Stomach (tissue), 9 donors: ENCODE data around the gene GAMT. TPM values are rescaled to one million over a fixed set of nuclear protein-coding genes. Genes with fewer than 3 reads are reported as not detected.

Experiments
- DNase-seq, 2 donors: peaks; one replicate each; pipeline versions ENCODE4 v3.0.0 to v3.0.0-alpha.2; 2013 to 2019
- H3K27ac ChIP-seq, 5 donors: fragments of 200-600 bp in 4 of 5; sonication (generic) in 4 of 5; one replicate each; pipeline ENCODE4 v1.5.1; 2013 to 2019; ENCODE audit warnings: mild to moderate bottlenecking in 1 of 5, moderate library complexity in 1 of 5
- H3K27me3 ChIP-seq, 3 donors: fragments of 200-600 bp; sonication (generic); one replicate each; pipeline ENCODE4 v1.5.1; 2017 to 2019; ENCODE audit warnings: mixed run types in 1 of 3
- H3K36me3 ChIP-seq, 4 donors: fragments of 200-600 bp; sonication (generic); 1 replicate in 3 of 4; 2 replicates in 1 of 4; pipeline ENCODE4 v1.5.1; 2016 to 2019
- H3K4me1 ChIP-seq, 4 donors: fragments of 200-600 bp; sonication (generic); one replicate each; pipeline ENCODE4 v1.5.1; 2016 to 2019
- H3K4me3 ChIP-seq, 4 donors: fragments of 200-600 bp; sonication (generic) in 3 of 4; one replicate each; pipeline ENCODE4 v1.5.1; 2016 to 2019; ENCODE audit warnings: mild to moderate bottlenecking in 1 of 4
- H3K9me3 ChIP-seq, 4 donors: fragments of 200-600 bp; sonication (generic); one replicate each; pipeline ENCODE4 v1.5.1; 2016 to 2019
- EP300 ChIP-seq: sonication (generic); formaldehyde crosslinking; IDR thresholded peaks from one replicate; pipeline ENCODE4 v1.6.1; 2017; ENCODE audit warnings: antibody characterized with exemption
- POLR2A ChIP-seq, 4 donors: fragments of 450-650 bp; IDR thresholded peaks; one replicate each; pipeline ENCODE4 v1.6.1; 2016; ENCODE audit warnings: antibody characterized with exemption in 4 of 4, control low read depth in 2 of 4, mild to moderate bottlenecking in 1 of 4, moderate library complexity in 1 of 4
- POLR2AphosphoS5 ChIP-seq, 3 donors: sonication (generic); formaldehyde crosslinking; IDR thresholded peaks; one replicate each; pipeline ENCODE4 v1.6.1; 2016; ENCODE audit warnings: antibody characterized with exemption in 3 of 3
- WGBS, 5 donors: extraction: QIAGEN DNeasy Blood & Tissue Kit in 3 of 5; methylation state at CpG; one replicate each; pipeline versions ENCODE4 v1.1.5 to v1.1.7; 2013 to 2018; 5-methylcytosine and 5-hydroxymethylcytosine counted together
- intact Hi-C: fragments of 100-400 bp; cut with DNase I; formaldehyde crosslinking; loops from one replicate; pipeline ENCODE4 v1.15.1; 2023; ENCODE audit warnings: low total_unique reads
- polyA plus RNA-seq, 3 donors: library from polyadenylated mRNA; stranded (reverse); fragments of 200-250 nt; gene quantifications; one replicate each; pipeline ENCODE4 v1.2.3, GENCODE V29; 2013
- total RNA-seq, 5 donors: library from RNA; depleted of rRNA; stranded (reverse); fragments of >200 nt; gene quantifications; one replicate each; pipeline versions ENCODE4 v1.1.0 to v1.2.3, GENCODE V29; 2014 to 2016
- TF ChIP-seq, protein P1 (sequence below), 7 experiments: fragments of 450-650 bp in 4 of 7; fragments of 200-600 bp in 3 of 7; sonication (generic) in 3 of 7; IDR thresholded peaks; one replicate each; pipeline ENCODE4 v1.5.1; 2016 to 2019; ENCODE audit warnings: antibody characterized with exemption in 7 of 7, control low read depth in 2 of 7, mild to moderate bottlenecking in 1 of 7
- donor health status: healthy with polysubstance abuse.
- donor health status: Bipolar disorder and iron deficiency.
- donor health status: healthy.

GAMT gene
- total and polyA plus RNA-seq, 8 donors = 2.6 to 102 (median 21.2) TPM; not detected in 2

- no peak for TF ChIP-seq POLR2A (IDR thresholded peaks at IDR 0.05)
- TF ChIP-seq, protein P1, sequence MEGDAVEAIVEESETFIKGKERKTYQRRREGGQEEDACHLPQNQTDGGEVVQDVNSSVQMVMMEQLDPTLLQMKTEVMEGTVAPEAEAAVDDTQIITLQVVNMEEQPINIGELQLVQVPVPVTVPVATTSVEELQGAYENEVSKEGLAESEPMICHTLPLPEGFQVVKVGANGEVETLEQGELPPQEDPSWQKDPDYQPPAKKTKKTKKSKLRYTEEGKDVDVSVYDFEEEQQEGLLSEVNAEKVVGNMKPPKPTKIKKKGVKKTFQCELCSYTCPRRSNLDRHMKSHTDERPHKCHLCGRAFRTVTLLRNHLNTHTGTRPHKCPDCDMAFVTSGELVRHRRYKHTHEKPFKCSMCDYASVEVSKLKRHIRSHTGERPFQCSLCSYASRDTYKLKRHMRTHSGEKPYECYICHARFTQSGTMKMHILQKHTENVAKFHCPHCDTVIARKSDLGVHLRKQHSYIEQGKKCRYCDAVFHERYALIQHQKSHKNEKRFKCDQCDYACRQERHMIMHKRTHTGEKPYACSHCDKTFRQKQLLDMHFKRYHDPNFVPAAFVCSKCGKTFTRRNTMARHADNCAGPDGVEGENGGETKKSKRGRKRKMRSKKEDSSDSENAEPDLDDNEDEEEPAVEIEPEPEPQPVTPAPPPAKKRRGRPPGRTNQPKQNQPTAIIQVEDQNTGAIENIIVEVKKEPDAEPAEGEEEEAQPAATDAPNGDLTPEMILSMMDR (IDR thresholded peaks at IDR 0.05) = no peak
- WGBS, 5 donors = 94 to 98% (median 98%) methylated on average over 15 of the region's 15 CpGs
- Histone ChIP-seq H3K4me3 (no peak overlapping the region), H3K4me1 (peaks cover 23 to 39% (median 35%) of the 10 kb centered on the region in 4 donors), H3K36me3 (peaks cover 42 to 74% (median 71%) of the 10 kb centered on the region in 4 donors), H3K27ac (no peak overlapping the region), H3K9me3 (no peaks in the 10 kb centered on the region), H3K27me3 (no peaks in the 10 kb centered on the region)
- DNase-seq = no peak
- intact Hi-C loops = no loop called here
These were observed 8.9 kb downstream of the GAMT start for GRCh38 chr19:1392407-1392806.

DNA sequence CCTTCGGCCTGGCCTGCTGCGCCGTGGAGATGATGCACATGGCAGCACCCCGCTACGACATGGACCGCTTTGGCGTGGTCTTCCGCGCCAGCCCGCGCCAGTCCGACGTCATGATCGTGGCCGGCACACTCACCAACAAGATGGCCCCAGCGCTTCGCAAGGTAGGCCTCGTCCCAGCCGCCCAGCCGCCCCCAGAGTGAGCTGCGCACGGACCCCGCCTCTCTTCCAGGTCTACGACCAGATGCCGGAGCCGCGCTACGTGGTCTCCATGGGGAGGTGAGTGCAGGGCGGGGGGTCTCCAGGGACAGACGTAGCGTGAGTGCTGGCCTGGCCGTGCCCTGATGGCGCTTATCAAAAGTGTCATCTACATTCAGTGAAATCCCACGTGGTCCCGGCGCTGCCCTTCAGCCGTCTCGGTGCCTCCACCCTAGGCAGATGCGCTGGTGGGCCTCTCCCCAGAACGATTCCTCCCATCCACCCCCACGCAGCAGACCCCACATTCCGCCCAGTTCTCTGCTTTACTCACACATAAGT lies 10.4 kb downstream of the GAMT start:
- intact Hi-C loops = no loop called here
- no peak for DNase-seq
- TF ChIP-seq, protein P1 (IDR thresholded peaks at IDR 0.05) = no peak
- TF ChIP-seq POLR2A (IDR thresholded peaks at IDR 0.05) (no peak), EP300 (no peak), POLR2AphosphoS5 (IDR thresholded peaks at IDR 0.05) (no peak)
- Histone ChIP-seq H3K4me3 (no peak overlapping the region), H3K27ac (no peak overlapping the region), H3K36me3 (peaks cover 44 to 88% (median 83%) of the 10 kb centered on the region in 4 donors), H3K27me3 (no peaks in the 10 kb centered on the region), H3K4me1 (peaks cover 17 to 41% (median 36%) of the 10 kb centered on the region in 4 donors), H3K9me3 (no peaks in the 10 kb centered on the region)
- WGBS, 5 donors = 93 to 95% (median 94%) methylated on average over 41 to 42 of the region's 42 CpGs

DNA sequence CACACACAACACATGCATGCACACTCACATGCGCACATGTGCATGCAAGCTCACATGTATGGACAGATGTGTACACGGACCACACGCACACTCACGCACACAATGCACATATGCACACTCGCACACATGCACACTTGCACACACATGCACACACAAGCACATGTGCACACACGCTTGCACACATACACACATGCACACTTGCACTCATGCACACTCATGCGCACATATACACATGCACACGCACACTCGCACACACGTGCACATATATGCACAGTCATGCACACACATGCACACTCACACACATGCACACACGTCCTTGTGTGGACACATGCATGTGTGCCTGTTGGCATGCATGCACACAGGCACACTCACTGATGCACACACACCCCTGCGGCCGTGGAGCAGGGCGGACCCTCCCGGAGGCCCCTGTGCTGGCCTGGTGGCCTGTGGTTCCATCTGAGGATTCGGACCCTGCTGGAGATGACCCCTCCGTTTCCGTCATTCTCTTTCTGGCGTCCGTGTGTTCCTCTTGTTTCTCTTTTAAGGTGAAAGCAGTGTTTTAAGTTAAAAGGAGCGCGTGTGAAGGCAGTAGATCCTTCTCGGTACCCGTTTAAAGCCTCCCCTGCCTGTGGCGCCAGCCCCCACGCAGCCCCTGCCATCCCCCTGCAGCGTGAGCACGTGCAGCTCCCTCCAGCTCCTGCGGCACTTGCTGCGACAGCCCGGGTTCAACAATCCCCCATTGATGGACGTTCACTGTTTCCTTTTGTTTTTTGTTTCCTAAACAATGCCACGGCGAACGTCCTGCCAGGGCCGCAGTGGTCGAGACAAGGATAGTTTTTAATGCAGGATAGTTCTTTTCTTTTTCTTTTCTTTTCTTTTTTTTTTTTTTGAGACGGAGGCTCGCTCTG lies 12.1 kb downstream of the GAMT start:
- peaks cover 47 to 86% (median 81%) of the 10 kb centered on the region in 4 donors for H3K36me3 ChIP-seq
- 90 to 94% (median 92%) methylated on average over 38 to 39 of the region's 39 CpGs for whole genome bisulfite sequencing, 5 donors

GRCh38 chr19:1388637-1389026 lies 12.7 kb downstream of the GAMT start:
- no peak for DNase-seq
- intact Hi-C loops = no loop called here
- no peaks in the 10 kb centered on the region for H3K9me3 ChIP-seq
- H3K4me1 ChIP-seq = peaks cover 12 to 42% (median 37%) of the 10 kb centered on the region in 4 donors
- peaks cover 46 to 80% (median 74%) of the 10 kb centered on the region in 4 donors for H3K36me3 ChIP-seq
- 91 to 98% (median 94%) methylated on average over 8 to 17 of the region's 17 CpGs for WGBS, 5 donors
- H3K27ac ChIP-seq = no peak overlapping the region
- no peaks in the 10 kb centered on the region for H3K27me3 ChIP-seq
- no peak overlapping the region for H3K4me3 ChIP-seq
- TF ChIP-seq, protein P1 (IDR thresholded peaks at IDR 0.05) = no peak
- no peak for TF ChIP-seq EP300
- TF ChIP-seq POLR2AphosphoS5 (IDR thresholded peaks at IDR 0.05) = no peak
- TF ChIP-seq POLR2A (IDR thresholded peaks at IDR 0.05) = no peak

More for the DNA sequence above, 12.1 kb downstream of the GAMT start:
- no peak overlapping the region for H3K4me3 ChIP-seq
- DNase-seq = no peak
- no peak overlapping the region for H3K27ac ChIP-seq
- H3K9me3 ChIP-seq = no peaks in the 10 kb centered on the region
- intact Hi-C loops = no loop called here
- TF ChIP-seq, protein P1 (IDR thresholded peaks at IDR 0.05) = no peak
- TF ChIP-seq POLR2A (IDR thresholded peaks at IDR 0.05) (no peak), EP300 (no peak), POLR2AphosphoS5 (IDR thresholded peaks at IDR 0.05) (no peak)
- peaks cover 12 to 41% (median 36%) of the 10 kb centered on the region in 4 donors for H3K4me1 ChIP-seq
- no peaks in the 10 kb centered on the region for H3K27me3 ChIP-seq
